HS-5 (cell line): Measurements from ENCODE around the gene C1QA.
"Not testable (repeated sequence)": the region's sequence is repeated elsewhere in the genome, so short reads cannot be mapped to it uniquely, and the experiment has no call there.

Experiments
- DNase-seq: peaks from one replicate; pipeline ENCODE4 v3.0.0-alpha.2; 2012; ENCODE audit warnings: low read depth

Gene C1QA

GRCh38 chr1:22673486-22674409 is 37.3 kb downstream of the C1QA start:
- DNase-seq, result peak; percentile 38

DNA sequence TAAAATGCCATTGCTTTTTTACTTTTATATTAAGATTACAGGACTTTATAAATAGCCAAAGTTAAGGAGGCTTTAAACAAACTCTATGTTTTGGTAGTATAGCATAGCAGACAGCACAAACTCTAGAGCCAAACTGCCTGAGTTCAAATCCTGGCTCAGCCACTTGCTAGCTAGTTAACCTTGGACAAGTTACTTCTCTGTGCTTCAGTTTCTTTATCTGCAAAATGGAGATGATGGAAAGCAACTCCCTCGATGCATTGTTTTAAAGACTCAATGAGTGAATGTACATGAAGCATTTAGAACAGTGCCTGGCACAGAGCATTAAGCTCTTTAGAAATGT is 38.0 kb downstream of the C1QA start:
- DNase-seq, result no peak

DNA sequence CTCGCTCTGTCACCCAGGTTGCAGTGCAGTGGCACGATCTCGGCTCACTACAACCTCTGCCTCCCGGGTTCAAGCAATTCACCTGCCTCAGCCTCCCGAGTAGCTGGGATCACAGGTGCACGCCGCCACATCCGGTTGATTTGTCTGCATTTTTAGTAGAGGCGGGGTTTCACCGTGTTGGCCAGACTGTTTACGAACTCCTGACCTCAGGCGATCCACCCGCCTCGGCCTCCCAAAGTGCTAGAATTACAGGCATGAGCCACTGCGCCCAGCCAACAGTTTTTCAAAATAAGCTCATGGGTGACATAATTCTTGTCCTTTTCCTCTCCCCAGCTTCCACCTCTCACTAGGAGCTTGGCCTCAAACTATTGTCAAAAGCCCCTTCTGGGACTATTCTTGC is 39.7 kb downstream of the C1QA start:
- DNase-seq, result not testable (repeated sequence)

DNA sequence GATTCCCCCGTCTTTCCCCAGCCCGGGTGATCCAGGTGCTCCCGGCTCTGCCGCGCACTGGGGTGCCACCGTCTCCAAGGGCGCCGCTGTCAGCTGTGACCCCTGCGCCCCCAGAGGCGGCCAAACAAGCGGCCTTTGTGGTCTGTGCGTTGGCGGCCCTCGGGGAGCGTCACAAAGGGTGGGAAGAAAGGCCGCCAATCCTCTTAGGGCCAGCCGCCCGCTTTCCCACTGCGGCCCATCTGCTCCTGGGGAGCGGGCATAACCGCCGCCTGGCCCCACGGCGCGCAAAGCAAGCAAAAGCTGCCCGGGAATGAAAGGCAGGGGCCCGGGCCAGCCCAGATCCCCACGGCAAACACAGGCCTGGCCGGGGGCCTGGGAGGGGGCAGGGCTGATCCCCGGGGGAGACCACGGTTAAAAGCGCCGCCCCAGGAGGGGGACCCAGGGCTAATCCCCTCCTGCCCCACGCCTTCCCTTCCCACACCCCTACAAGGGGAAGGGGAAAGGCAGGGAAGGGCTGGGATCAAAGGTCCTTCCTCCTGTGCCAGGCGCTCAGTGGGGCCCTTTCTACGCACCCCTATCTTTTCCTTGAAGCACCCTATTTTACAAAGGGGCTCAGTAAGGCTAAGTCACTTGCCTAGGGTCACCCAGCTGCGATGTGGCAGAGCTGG is 40.6 kb downstream of the C1QA start:
- no peak for DNase-seq

- DNase-seq, result no peak
These were observed 41.8 kb downstream of the C1QA start for GRCh38 chr1:22677931-22678896.

DNA sequence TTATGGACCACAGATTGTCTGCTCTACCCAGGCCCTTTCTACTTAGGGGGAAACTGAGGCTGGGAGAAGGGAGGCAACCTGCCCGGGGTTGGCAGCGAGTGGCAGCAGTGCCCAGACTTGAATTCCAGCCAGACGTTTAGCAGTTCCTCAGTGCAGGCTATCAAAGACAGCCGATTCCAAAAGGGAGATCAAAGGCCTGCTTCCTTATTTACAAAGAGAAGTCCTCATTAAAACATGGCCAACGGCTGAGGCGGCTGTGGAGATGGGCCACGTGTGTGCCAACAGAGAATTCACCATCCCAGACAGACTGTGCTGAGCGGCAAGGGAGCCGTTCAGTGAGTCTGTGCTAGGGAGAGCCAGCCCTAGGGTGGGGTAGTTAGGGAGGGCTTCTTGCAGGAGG is 44.3 kb downstream of the C1QA start:
- no peak for DNase-seq

DNA sequence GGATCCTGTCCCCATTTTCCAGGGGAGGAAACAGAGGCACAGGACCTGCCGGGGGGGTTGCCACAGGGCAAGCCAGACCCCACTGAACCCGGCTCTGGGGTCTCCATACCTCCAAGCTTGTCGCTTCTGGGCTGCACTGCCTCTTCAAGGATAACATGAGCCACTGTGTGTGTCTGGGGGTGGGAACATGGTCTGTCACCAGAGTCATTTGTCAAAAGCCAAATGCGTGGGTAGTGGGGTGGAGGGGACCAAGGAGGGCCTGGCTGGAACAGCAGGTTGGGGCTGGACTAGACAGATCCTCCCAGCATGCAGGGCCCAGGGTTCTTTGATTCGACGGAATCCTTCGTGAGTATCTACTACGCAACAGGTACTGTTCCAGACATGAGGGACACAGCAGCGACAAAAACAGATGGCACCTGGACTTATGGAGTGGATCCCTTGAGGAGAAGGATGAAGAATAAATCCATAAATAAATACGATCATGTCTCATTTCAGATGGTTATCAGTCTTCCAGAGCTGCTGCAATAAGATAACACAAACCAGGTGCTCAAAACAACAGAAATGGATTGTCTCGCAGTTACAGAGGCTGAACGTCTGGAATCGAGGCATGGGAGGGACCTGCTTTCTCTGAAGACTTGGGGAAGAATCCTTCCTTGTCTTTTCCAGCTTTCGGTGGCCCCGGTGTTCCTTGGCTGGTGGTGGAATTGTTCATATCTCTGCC is 45.3 kb downstream of the C1QA start:
- no peak for DNase-seq

GRCh38 chr1:22683547-22683946 is 47.1 kb downstream of the C1QA start:
- DNase-seq, result no peak

GRCh38 chr1:22685591-22686059 is 49.2 kb downstream of the C1QA start:
- no peak for DNase-seq

DNA sequence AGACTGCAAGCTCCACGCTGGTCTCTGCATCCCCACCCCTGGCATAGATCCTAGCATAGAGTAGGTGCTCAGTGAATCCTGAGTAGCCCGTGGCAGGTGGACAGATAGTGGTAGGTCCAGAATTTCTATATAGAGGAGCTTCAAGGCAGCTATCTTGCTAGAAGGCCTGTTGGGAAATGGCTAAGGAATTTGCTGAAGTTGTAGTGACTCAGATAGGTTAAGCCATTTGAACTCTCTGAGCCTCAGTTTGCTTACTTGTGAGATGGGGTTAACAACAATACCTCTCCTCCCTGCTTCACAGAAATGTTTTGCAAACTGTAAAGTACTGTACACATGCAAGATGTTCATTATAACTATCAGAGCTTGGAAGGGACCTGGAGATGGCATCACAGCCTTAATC is 50.8 kb downstream of the C1QA start:
- DNase-seq, result no peak

- DNase-seq, result no peak
These were observed 52.0 kb downstream of the C1QA start for GRCh38 chr1:22688466-22688865.
